CD4-positive, alpha-beta T cell treated with Interleukin-6 for 4 hours (primary cell): ENCODE data around the gene PXMP2.
"Not testable (repeated sequence)": the region's sequence is repeated elsewhere in the genome, so short reads cannot be mapped to it uniquely, and the experiment has no call there.

Experiments
- DNase-seq: peaks from one replicate; pipeline ENCODE4 v3.0.0-alpha.2; 2020; ENCODE audit warnings: mixed read lengths

The PXMP2 gene

DNA sequence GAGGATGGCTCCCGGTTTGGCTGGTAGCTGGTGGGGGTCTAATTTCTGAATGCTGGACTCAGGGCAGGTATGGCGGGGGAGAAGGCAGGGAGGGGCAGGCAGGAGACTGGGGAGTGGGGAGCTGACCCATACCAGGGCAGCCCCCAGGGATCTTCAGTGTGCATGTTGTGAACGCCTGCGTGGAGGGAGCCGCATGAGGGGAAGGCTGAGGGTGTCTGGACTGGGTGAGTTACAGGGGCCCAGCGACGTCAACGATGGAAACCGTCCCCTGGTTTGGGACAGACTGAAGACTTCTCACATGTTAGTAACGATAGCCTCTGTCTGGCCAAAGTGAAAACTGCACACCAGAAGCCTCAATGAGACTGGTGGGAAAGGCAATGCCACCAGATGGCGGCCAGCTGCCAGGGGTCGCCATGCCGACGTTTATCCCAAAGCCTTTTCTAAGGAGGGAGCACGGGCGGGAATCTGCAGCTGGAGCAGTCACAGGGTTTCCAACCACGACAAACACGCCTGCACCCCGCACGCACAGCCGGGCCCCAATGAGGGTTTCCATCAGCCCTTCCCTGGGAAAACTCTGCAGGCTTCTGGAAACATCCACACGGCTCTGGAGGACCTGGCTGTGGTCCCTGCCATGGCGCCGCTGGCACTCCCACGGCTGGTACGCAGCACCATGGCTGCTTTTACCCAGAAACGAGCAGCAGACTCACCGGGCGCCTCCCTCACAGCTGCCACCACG lies 37.3 kb downstream of the PXMP2 start:
- no peak for DNase-seq

- no peak for DNase-seq
Measured at GRCh38 chr12:132726386-132726785, 39.0 kb downstream of the PXMP2 start.

DNA sequence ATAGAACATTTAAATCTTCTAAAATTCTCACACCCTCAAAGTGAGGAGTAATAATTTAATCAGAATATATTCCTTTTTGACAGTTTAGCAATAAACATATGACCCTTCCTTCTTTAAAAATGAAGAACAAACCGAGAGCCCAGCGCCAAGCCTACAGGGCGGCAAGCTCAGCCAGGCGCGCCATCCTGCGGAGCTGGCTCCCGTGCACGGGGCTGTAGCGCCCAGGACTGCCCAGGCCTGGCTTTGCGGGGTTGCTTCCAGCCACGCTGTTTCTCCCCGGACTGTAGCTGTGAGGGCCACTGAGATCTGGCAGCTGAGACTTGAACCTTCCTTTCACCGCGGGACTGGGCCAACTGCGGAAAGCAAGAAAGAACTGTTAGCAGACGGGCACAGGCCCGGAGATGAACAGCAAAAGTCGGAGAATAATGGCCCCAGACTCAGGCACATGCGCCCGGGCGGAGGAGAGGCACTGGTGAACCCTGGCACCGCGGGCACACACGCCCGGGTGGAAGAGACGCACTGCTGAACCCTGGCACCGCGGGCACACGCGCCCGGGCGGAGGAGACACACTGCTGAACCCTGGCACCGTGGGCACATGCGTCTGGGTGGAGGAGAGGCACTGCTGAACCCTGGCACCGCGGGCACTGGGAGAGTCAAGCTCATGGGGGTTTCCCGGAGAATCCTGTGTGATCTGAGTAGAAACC lies 39.9 kb downstream of the PXMP2 start:
- no peak for DNase-seq

DNA sequence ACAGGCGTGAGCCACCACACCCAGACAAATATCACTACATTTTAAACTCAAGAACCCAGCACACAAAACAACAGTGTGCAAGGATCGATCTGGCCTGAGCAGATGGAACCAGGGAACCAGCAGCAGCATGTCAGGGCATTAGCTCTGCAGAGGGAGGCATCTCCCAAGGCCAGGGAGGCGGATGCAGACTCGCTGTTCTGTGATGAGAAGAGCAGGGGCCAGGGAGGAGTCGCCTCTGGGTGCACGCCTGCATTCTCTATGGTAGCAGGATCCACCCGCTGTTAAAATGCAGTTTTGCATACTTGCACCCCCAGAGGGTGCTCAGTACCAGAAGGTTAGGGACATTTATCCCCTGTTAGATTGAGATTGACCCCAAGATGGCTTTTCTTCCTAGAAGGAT lies 41.1 kb downstream of the PXMP2 start:
- DNase-seq = no peak

- DNase-seq = no peak
Measured at GRCh38 chr12:132729541-132730320, 42.3 kb downstream of the PXMP2 start.

DNA sequence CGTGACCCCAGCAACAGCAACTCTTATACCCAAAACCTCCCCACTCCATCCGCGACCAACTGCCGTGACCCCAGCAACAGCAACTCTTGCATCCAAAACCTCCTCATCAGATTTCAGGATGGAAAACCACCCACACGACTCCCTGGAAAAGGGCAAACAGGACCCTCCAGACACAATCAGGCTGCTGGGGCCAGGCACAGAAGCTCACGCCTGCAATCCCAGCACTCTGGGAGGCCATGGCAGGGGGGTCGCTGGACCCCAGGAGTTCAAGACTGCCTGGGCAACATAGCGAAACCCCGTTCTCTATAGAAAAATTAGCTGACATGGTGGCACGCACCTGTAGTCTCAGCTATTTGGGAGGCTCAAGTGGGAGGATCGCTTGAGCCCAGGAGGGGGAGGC lies 43.0 kb downstream of the PXMP2 start:
- DNase-seq = no peak

DNA sequence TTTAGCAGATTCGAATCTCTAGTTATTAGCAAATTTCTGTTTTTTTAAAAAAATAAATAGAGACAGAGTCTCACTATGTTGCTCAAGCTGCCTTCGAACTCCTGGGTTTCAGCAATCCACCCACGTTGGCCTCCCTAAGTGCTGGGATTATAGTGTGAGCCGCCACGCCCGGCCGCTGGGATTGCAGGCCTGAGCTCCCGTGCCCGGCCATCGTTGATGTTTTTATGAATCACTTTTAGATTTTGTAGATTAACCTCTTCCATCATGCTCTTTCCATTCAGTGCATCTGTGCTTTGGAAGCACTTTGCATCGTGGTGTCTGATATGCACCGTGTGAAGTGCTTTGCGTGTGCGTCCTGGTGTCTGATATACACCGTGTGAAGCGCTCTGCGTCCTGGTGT lies 44.2 kb downstream of the PXMP2 start:
- DNase-seq = no peak

DNA sequence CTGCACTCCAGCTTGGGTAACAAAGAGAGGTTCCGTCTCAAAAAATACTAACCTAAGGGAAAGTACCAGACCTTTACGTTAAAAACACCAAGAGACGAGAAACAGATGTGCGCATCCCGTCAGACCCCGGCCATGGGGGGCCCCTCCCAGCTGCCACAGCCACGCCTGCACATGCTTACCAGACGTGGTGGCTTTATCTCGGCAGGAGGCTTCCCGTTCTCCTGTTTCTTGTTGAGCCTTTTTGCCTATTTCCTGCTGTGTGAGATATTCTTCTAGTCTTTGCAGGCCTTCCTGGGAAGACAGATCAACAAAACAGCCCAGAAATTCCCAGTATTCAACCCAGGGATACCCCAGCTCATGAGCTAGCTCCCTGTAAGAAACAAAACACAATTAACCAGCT lies 46.8 kb downstream of the PXMP2 start:
- DNase-seq = no peak

GRCh38 chr12:132735496-132735895 lies 48.1 kb downstream of the PXMP2 start:
- no peak for DNase-seq

GRCh38 chr12:132736378-132736777 lies 49.0 kb downstream of the PXMP2 start:
- DNase-seq = no peak

DNA sequence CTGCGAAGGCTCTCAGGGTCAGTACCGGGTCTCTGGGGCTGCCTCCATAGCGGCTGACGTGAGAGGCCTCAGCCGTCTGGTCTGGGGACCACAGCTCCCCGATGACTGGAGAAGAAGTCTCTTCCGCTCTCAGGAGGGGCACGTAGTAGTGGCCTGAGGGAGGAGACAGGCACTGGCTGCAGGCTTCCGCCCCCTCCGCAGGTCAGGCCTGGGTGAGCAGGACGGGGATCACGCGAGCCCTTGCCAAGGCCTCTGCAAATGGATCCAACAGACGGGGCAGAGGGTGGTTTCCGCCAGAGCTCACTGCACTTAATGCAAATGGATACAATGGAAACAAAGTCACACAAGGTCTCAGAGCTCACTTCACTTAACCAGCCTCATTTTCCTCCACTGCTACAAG lies 49.5 kb downstream of the PXMP2 start:
- no peak for DNase-seq

DNA sequence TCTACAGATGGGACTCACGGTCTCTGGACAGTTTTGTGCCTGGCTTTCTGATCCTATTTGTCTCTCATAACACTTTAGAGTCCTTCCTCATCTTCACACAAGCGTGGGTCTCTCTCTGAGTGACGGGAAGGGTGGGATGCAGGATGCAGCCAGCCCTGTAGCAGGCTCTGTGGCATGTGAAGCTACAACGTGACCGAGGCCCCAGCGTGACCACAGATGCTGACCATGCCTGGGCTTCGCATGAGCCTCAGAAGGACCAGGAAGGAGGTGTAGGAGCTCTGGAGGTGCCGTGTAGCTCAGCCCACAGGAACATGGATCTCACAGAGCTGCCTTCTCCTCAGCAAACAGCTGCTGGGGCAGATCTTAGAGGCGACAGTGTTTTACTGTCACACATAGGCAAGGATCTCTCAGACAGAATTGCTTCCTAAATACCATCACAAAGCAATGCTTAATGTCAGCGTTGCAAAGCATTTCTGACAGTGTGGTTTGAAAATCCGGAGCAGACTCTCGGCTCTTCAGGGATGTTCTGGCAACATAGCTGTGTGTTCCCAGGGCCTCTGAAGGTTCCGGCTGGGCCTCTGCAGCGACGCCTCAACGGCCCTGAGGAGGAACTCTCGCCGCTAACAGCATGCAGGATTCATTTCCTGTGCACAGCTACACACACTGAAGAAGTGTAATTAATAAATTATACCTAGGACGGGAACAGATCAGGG lies 52.4 kb downstream of the PXMP2 start:
- DNase-seq = no peak

DNA sequence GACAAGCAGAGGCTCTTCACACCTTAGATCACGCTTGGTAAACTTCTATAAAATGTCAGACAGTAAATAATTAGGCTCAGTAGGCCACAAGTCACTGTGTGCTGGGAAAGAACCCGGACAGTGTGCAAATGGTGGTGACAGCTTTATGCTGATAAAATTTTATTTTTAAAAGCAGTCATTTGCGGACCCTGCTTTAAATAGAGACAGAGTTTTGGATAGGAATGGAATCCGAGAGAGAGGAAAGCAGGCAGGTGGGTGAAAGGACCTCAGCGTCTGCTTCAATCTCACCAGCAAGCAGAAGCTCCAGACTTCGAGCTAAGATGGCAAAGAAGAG lies 52.9 kb downstream of the PXMP2 start:
- no peak for DNase-seq

- no peak for DNase-seq
Measured at GRCh38 chr12:132740652-132741051, 53.3 kb downstream of the PXMP2 start.

GRCh38 chr12:132741620-132742019 lies 54.2 kb downstream of the PXMP2 start:
- DNase-seq = no peak

- DNase-seq = no peak
Measured at GRCh38 chr12:132743831-132744230, 56.4 kb downstream of the PXMP2 start.

- no peak for DNase-seq
Measured at GRCh38 chr12:132746613-132747012, 59.2 kb downstream of the PXMP2 start.

DNA sequence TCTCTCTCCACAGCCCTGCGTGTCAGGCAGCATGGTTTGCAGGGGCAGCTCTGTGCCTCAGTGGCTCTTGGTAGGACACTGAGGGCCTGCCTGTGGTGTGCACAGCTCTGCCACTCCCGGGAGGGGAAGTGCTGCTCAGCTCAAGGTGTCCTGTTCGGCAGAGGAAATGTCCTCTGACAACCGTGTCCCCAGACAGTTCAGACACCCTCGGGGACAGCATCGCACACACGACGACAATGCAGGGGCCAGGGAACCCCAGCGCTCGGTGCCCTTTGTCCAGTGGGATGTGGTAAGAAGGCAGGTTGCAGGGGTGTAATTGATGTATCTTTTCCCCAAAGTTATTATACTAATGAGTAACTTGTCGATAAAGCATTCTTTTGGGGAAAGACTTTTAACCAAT lies 60.0 kb downstream of the PXMP2 start:
- no peak for DNase-seq

- no peak for DNase-seq
Measured at GRCh38 chr12:132747896-132748295, 60.5 kb downstream of the PXMP2 start.

DNA sequence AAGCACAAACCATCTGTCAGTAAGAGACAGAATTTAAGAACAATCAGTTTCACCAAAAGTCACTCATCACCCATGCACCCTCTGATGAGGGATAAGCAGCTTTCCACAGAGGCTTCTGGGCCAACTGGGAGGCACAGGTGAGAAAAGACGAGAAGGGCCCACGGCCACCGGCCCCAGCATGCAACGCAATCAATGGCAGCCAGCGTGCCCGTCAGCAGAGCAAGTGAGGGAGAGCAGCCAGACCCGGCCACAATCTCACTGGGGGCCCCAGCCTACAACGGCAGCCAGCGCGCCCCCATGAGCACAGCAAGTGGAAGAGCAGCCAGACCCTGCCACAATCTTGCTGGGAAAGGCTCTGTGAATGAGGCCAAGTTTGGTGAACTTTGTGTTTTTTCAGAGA lies 60.9 kb downstream of the PXMP2 start:
- DNase-seq = no peak

DNA sequence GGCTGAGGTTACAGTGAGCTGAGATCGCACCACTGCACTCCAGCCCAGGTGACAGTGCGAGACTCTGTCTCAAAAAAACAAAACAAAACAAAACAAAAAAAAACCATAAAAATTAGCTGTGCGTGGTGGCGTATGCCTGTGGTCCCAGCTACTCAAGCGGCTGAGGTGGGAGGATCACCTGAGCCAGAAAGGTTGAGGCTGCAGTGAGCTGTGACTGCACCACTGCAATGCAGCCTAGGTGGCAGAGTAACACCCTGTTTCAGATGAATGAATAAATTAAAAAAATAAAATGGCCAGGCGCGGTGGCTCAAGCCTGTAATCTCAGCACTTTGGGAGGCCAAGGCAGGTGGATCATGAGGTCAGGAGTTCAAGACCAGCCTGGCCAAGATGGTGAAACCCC lies 66.3 kb downstream of the PXMP2 start:
- DNase-seq = not testable (repeated sequence)

GRCh38 chr12:132754160-132754932 lies 67.0 kb downstream of the PXMP2 start:
- DNase-seq = no peak
